CD14-positive monocyte (primary cell): ENCODE measurements around the gene CPAMD8. TPM values are rescaled to one million over a fixed set of nuclear protein-coding genes. Genes with fewer than 3 reads are reported as not detected.

Experiments
- DNase-seq, 3 donors: peaks; one replicate each; pipeline ENCODE4 v3.0.0-alpha.2; 2011 to 2022
- H2AFZ ChIP-seq: 2 replicates; pipeline ENCODE4 v1.6.0; 2012; ENCODE audit warnings: mild to moderate bottlenecking, low read depth, low read length, inconsistent platforms; ENCODE audit not compliant: insufficient read depth, poor library complexity, severe bottlenecking
- H3K27ac ChIP-seq, 2 donors: 1 replicate in 1 of 2; 2 replicates in 1 of 2; pipeline ENCODE4 v1.5.1; 2012 to 2013; ENCODE audit warnings: low read length in 2 of 2, control low read depth in 1 of 2, inconsistent platforms in 1 of 2, low read depth in 1 of 2, mild to moderate bottlenecking in 1 of 2
- H3K27me3 ChIP-seq, 2 donors: one replicate each; pipeline versions ENCODE4 v1.6.0 to v1.6.1; 2011 to 2013; ENCODE audit warnings: low read length in 2 of 2; ENCODE audit not compliant: control insufficient read depth in 2 of 2, insufficient read depth in 2 of 2
- H3K36me3 ChIP-seq, 2 donors: replicated peaks in 1 of 2; 1 replicate in 1 of 2; 2 replicates in 1 of 2; pipeline versions ENCODE4 v1.5.1 to v1.6.1; 2012 to 2013; ENCODE audit warnings: low read length in 2 of 2, control low read depth in 1 of 2, inconsistent platforms in 1 of 2, mild to moderate bottlenecking in 1 of 2; ENCODE audit not compliant: insufficient read depth in 2 of 2, control insufficient read depth in 1 of 2
- H3K4me1 ChIP-seq, 2 donors: 1 replicate in 1 of 2; 2 replicates in 1 of 2; pipeline versions ENCODE4 v1.5.1 to v1.6.1; 2012 to 2013; ENCODE audit warnings: low read length in 2 of 2, control low read depth in 1 of 2, inconsistent platforms in 1 of 2, mild to moderate bottlenecking in 1 of 2, moderate library complexity in 1 of 2; ENCODE audit not compliant: insufficient read depth in 2 of 2, control insufficient read depth in 1 of 2
- H3K4me2 ChIP-seq: replicated peaks from 2 replicates; pipeline ENCODE3; 2012; ENCODE audit warnings: low read length, moderate library complexity, mild to moderate bottlenecking; ENCODE audit not compliant: poor library complexity, severe bottlenecking; ENCODE audit errors: extremely low read depth
- H3K4me3 ChIP-seq, 3 experiments: fragments of 200-600 bp in 1 of 3; sonication (generic) in 1 of 3; replicated peaks in 1 of 3; 1 replicate in 2 of 3; 2 replicates in 1 of 3; pipeline ENCODE4 v1.5.1; 2011 to 2013; ENCODE audit warnings: low read length in 3 of 3, mild to moderate bottlenecking in 3 of 3, control low read depth in 2 of 3, low read depth in 2 of 3, inconsistent platforms in 1 of 3, moderate library complexity in 1 of 3
- H3K79me2 ChIP-seq: 2 replicates; pipeline ENCODE4 v1.6.0; 2012; ENCODE audit warnings: mild to moderate bottlenecking, control low read depth, inconsistent platforms, low read length, moderate library complexity; ENCODE audit not compliant: insufficient read depth
- H3K9ac ChIP-seq: 2 replicates; pipeline ENCODE4 v1.6.0; 2017; ENCODE audit warnings: low read length, mild to moderate bottlenecking; ENCODE audit not compliant: insufficient read depth, poor library complexity, severe bottlenecking
- H3K9me3 ChIP-seq, 2 donors: replicated peaks in 1 of 2; 1 replicate in 1 of 2; 2 replicates in 1 of 2; pipeline versions ENCODE4 v1.5.1 to v1.6.1; 2012 to 2013; ENCODE audit warnings: low read length in 2 of 2, control low read depth in 1 of 2; ENCODE audit not compliant: control insufficient read depth in 1 of 2, insufficient read depth in 1 of 2
- H4K20me1 ChIP-seq: 2 replicates; pipeline ENCODE4 v1.6.0; 2012; ENCODE audit warnings: mild to moderate bottlenecking, low read length, control low read depth, moderate library complexity; ENCODE audit not compliant: insufficient read depth
- H3K27ac Mint-ChIP-seq, 7 donors: one replicate each; pipeline ENCODE4 v1.8.0; 2020; ENCODE audit warnings: mild to moderate bottlenecking in 7 of 7, mixed read lengths in 7 of 7, moderate library complexity in 6 of 7, inconsistent platforms in 2 of 7
- H3K27me3 Mint-ChIP-seq, 3 donors: one replicate each; pipeline ENCODE4 v1.8.0; 2021 to 2022; ENCODE audit warnings: low read depth in 3 of 3, mild to moderate bottlenecking in 3 of 3, mixed read lengths in 3 of 3, moderate library complexity in 3 of 3, inconsistent platforms in 1 of 3
- H3K36me3 Mint-ChIP-seq, 2 donors: one replicate each; pipeline ENCODE4 v1.8.0; 2020; ENCODE audit warnings: mixed read lengths in 2 of 2, inconsistent platforms in 1 of 2, mild to moderate bottlenecking in 1 of 2
- H3K4me1 Mint-ChIP-seq: one replicate; pipeline ENCODE4 v1.8.0; 2020; ENCODE audit warnings: mild to moderate bottlenecking, mixed read lengths
- H3K4me3 Mint-ChIP-seq, 2 donors: one replicate each; pipeline ENCODE4 v1.8.0; 2020; ENCODE audit warnings: mild to moderate bottlenecking in 2 of 2, mixed read lengths in 2 of 2, moderate library complexity in 1 of 2
- H3K9me3 Mint-ChIP-seq, 7 donors: one replicate each; pipeline ENCODE4 v1.8.0; 2020 to 2022; ENCODE audit warnings: mixed read lengths in 7 of 7, mild to moderate bottlenecking in 6 of 7, moderate library complexity in 6 of 7, inconsistent platforms in 2 of 7
- WGBS: methylation state at CpG from one replicate; pipeline ENCODE4 v1.1.5; 2013; ENCODE audit warnings: missing lambda C conversion rate; ENCODE audit not compliant: insufficient coverage; 5-methylcytosine and 5-hydroxymethylcytosine counted together
- intact Hi-C, 2 donors: fragments of 100-400 bp; cut with micrococcal nuclease; formaldehyde crosslinking; loops; one replicate each; pipeline versions ENCODE4 v1.15.0 to v1.15.1; 2023
- polyA plus RNA-seq, 3 donors: library from polyadenylated mRNA; depleted of rRNA in 1 of 3; unstranded in 2 of 3; stranded (reverse) in 1 of 3; fragments of 300-500 nt in 2 of 3; fragments of >200 nt in 1 of 3; fragmentation: Illumina TruSeq in 2 of 3; gene quantifications; 1 replicate in 2 of 3; 2 replicates in 1 of 3; pipeline ENCODE4 v1.2.3, GENCODE V29; 2012 to 2021
- TF ChIP-seq, protein P1 (sequence below): fragments of 200-600 bp; IDR thresholded peaks from one replicate; pipeline ENCODE4 v1.8.0; 2022; ENCODE audit warnings: antibody characterized with exemption, mild to moderate bottlenecking

Gene CPAMD8
- polyA plus RNA-seq, 3 donors, result 5.1 to 53.4 (median 5.4) TPM

DNA sequence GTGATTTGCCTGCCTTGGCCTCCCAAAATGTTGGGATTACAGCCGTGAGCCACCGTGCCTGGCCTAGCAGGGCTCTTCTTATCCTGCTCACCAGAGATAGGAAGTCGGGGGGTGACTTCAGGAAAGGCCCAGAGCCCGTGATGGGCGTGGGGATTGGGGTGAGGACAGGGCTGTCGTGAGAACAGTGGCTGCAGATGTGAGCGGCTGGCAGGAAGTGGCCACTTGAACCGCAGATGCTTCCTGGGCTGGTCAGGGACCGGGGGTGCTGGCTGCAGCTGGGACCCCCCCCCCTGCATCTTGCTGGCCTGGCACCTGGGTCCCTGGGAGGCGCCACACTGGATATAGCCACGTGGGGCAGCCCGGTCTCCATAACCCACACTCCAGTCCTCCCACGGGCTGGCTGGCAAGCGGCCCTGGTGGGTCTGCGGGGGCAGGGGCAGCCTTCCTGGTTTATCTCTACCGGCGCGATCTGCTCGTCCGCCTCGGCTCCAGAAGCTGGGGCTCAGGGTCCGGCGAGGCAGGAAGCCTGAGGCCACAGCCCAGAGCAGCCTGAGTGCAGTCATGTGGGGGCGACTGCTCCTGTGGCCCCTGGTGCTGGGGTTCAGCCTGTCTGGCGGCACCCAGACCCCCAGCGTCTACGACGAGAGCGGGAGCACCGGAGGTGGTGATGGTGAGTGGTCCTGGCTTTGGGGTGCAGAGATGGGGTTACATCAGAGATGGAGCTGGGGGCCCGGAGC is 137.8 kb downstream of the CPAMD8 start, which contains the start of gene F2RL3:
F2RL3 (plus strand) TSS at position 371 of the 737 bp plus-strand sequence; CDS start at position 562, 191 bp downstream.
- peak within 1 kb of the TSS; percentile 32 for H3K4me2 ChIP-seq
- peaks cover 0 to 8% of the 10 kb centered on the region in 2 donors for H3K36me3 Mint-ChIP-seq
- no peaks in the 10 kb centered on the region for H3K36me3 ChIP-seq
- H4K20me1 ChIP-seq, result no peaks in the 10 kb centered on the region
- H3K4me1 Mint-ChIP-seq, result peaks cover 22% of the 10 kb centered on the region
- H3K4me3 ChIP-seq, result no peak within 1 kb of the TSS
- H3K27me3 Mint-ChIP-seq, result peaks cover 39 to 71% (median 45%) of the 10 kb centered on the region in 3 donors
- no peaks in the 10 kb centered on the region for H3K79me2 ChIP-seq
- peak within 1 kb of the TSS; percentile 30 for H2AFZ ChIP-seq
- peak; percentile 59 to 80 (median 63) for DNase-seq
- H3K27ac Mint-ChIP-seq, result peak within 1 kb of the TSS in 1 of 7 donors; percentile 64
- TF ChIP-seq, protein P1, sequence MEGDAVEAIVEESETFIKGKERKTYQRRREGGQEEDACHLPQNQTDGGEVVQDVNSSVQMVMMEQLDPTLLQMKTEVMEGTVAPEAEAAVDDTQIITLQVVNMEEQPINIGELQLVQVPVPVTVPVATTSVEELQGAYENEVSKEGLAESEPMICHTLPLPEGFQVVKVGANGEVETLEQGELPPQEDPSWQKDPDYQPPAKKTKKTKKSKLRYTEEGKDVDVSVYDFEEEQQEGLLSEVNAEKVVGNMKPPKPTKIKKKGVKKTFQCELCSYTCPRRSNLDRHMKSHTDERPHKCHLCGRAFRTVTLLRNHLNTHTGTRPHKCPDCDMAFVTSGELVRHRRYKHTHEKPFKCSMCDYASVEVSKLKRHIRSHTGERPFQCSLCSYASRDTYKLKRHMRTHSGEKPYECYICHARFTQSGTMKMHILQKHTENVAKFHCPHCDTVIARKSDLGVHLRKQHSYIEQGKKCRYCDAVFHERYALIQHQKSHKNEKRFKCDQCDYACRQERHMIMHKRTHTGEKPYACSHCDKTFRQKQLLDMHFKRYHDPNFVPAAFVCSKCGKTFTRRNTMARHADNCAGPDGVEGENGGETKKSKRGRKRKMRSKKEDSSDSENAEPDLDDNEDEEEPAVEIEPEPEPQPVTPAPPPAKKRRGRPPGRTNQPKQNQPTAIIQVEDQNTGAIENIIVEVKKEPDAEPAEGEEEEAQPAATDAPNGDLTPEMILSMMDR, result no peak
- WGBS, result 4% methylated on average over 30 of the region's 31 CpGs
- intact Hi-C loops, result no loop called here
- H3K4me3 Mint-ChIP-seq, result peak within 1 kb of the TSS in 1 of 2 donors; percentile 80
- peaks cover 2 to 18% (median 8%) of the 10 kb centered on the region in 7 donors for H3K9me3 Mint-ChIP-seq
- peaks cover 0 to 44% of the 10 kb centered on the region in 2 donors for H3K27me3 ChIP-seq
- peaks cover 23 to 31% of the 10 kb centered on the region in 2 donors for H3K4me1 ChIP-seq
- no peak within 1 kb of the TSS for H3K27ac ChIP-seq
- H3K9ac ChIP-seq, result peak within 1 kb of the TSS; percentile 36
- peaks cover 0 to 6% of the 10 kb centered on the region in 2 donors for H3K9me3 ChIP-seq

DNA sequence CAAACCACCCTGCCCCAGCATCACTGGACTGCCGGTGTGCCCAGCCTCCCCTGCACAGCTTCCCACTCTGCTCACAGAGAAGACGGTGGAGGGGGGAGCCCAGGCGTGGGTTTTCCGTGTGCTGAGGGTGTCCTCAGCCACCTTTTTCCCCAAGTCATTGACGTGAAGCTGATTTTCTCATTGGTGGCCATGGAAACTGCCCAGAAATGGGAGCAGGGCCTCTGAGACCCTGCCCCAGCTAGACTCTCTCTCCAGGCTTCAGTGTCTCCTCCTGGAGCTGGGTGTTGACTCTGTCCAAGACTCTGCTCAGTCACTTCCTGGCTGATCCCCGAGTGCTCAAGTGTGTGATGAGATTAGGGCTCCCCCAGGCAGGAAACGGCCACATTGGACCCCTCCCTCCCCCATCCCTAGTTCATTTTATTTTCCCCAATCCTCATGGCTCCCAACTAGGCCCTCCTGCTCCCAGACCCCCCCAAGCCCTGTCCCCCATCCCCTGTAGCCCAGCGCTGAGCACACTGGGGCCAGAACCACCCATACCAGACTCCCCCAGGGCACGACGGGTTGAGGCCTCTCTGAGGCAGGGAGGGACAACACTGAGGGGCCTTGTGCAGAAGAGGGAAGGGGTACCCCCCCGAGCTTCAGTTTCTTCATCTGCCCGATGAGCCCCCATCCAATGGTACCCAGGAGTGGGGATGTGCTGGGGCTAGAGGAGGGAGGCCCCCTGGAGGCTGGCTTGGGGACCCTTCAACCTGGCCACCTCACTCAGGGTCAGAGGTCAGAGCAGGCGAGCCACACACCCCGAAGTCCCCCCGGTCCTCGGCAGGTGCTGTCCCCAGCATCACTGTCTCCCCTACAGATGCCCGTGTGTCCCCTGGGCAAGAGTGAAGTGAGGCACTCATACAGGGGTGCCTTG is 139.0 kb downstream of the CPAMD8 start:
- H3K4me1 Mint-ChIP-seq, result peaks cover 14% of the 10 kb centered on the region
- H3K9me3 Mint-ChIP-seq, result peaks cover 11 to 30% (median 18%) of the 10 kb centered on the region in 7 donors
- Histone ChIP-seq H3K27me3 (peaks cover 0 to 33% of the 10 kb centered on the region in 2 donors), H3K4me3 (no peak overlapping the region), H2AFZ (no peak overlapping the region), H3K36me3 (no peaks in the 10 kb centered on the region), H3K79me2 (no peaks in the 10 kb centered on the region), H3K4me2 (no peak overlapping the region), H3K27ac (no peak overlapping the region), H4K20me1 (no peaks in the 10 kb centered on the region), H3K4me1 (peaks cover 14 to 24% of the 10 kb centered on the region in 2 donors), H3K9ac (no peak overlapping the region), H3K9me3 (peaks cover 7 to 18% of the 10 kb centered on the region in 2 donors)
- 58% methylated on average over 3 of the region's 17 CpGs for WGBS
- peaks cover 30 to 61% (median 34%) of the 10 kb centered on the region in 3 donors for H3K27me3 Mint-ChIP-seq
- H3K4me3 Mint-ChIP-seq, result peak overlapping the region in 1 of 2 donors; percentile 80
- DNase-seq, result no peak
- TF ChIP-seq, protein P1, result no peak
- peak overlapping the region in 2 of 7 donors; percentile 7 to 11 for H3K27ac Mint-ChIP-seq
- peaks cover 0 to 4% of the 10 kb centered on the region in 2 donors for H3K36me3 Mint-ChIP-seq
- intact Hi-C loops, result no loop called here
